Epidermal melanocyte (primary cell): ENCODE results near the gene ANO7.

ENCODE experiments used
- DNase-seq: peaks from one replicate; pipeline ENCODE4 v3.0.0; 2011; ENCODE audit warnings: low spot score; ENCODE audit not compliant: insufficient read length

The ANO7 gene

GRCh38 chr2:241244368-241244767 lies 55.9 kb downstream of the ANO7 start:
- no peak for DNase-seq

- DNase-seq = no peak
Measured at GRCh38 chr2:241248289-241248688, 59.8 kb downstream of the ANO7 start.

GRCh38 chr2:241248897-241249296 lies 60.4 kb downstream of the ANO7 start:
- DNase-seq = no peak

- DNase-seq = no peak
Measured at GRCh38 chr2:241249654-241250053, 61.2 kb downstream of the ANO7 start.

GRCh38 chr2:241252778-241253475 lies 64.5 kb downstream of the ANO7 start:
- DNase-seq = no peak

GRCh38 chr2:241254904-241255351 lies 66.5 kb downstream of the ANO7 start:
- DNase-seq = no peak

GRCh38 chr2:241255542-241256167 lies 67.2 kb downstream of the ANO7 start:
- DNase-seq = no peak

- DNase-seq = no peak
Measured at GRCh38 chr2:241256168-241256545, 67.7 kb downstream of the ANO7 start.

- no peak for DNase-seq
Measured at GRCh38 chr2:241257419-241258032, 69.0 kb downstream of the ANO7 start.

- no peak for DNase-seq
Measured at GRCh38 chr2:241258505-241259280, 70.2 kb downstream of the ANO7 start.

- no peak for DNase-seq
Measured at GRCh38 chr2:241260911-241261310, 72.4 kb downstream of the ANO7 start.

GRCh38 chr2:241261628-241262027 lies 73.2 kb downstream of the ANO7 start:
- no peak for DNase-seq

- no peak for DNase-seq
Measured at GRCh38 chr2:241263061-241263460, 74.6 kb downstream of the ANO7 start.

- no peak for DNase-seq
Measured at GRCh38 chr2:241265506-241265905, 77.0 kb downstream of the ANO7 start.

- DNase-seq = no peak
Measured at GRCh38 chr2:241267249-241268067, 79.0 kb downstream of the ANO7 start.

GRCh38 chr2:241268306-241268705 lies 79.8 kb downstream of the ANO7 start:
- no peak for DNase-seq

- DNase-seq = no peak
Measured at GRCh38 chr2:241268716-241269445, 80.4 kb downstream of the ANO7 start.

- DNase-seq = no peak
Measured at GRCh38 chr2:241269707-241270520, 81.4 kb downstream of the ANO7 start.

GRCh38 chr2:241270531-241270930 lies 82.1 kb downstream of the ANO7 start:
- DNase-seq = no peak
